HepG2 (cell line): ENCODE measurements around the gene SLC44A5. TPM values are rescaled to one million over a fixed set of nuclear protein-coding genes. Genes with fewer than 3 reads are reported as not detected.

Source experiments
- ATAC-seq: fragments of 200-7000 bp; cut with Tn5 transposase; 3 replicates; pipeline ENCODE4 v1.9.1; 2020; ENCODE audit warnings: mild to moderate bottlenecking, moderate library complexity
- BruUV-seq: library from RNA; stranded (reverse); fragments of 400-500 nt; replicated peaks from 2 replicates; lab custom pipeline; 2021; lab: Mats Ljungman, UMichigan
- CTCF ChIA-PET: fragments of 300-600 bp; formaldehyde crosslinking; extraction: SDS; loops from one replicate; lab custom pipeline; 2021; ENCODE audit warnings: low total read pairs, inconsistent platforms, low intra/inter-chr PET ratio; lab: Yijun Ruan, JAX
- POLR2A ChIA-PET: fragments of 350-600 bp; sonication (Branson Sonifier 250); formaldehyde crosslinking; loops from one replicate; lab custom pipeline; 2020; ENCODE audit warnings: antibody characterized with exemption, inconsistent platforms; lab: Yijun Ruan, JAX
- DNase-seq: peaks from one replicate; pipeline ENCODE4 v3.0.0-alpha.2; 2015; ENCODE audit warnings: low spot score
- FAIRE-seq: peaks from 3 replicates; lab custom pipeline; 2011; peaks lifted over from hg19 to GRCh38; lab: Jason Lieb, UNC
- H2AFZ ChIP-seq: one replicate; pipeline ENCODE4 v1.6.1; 2011; ENCODE audit warnings: low read length, inconsistent platforms
- H3K27ac ChIP-seq: fragments of 300-600 bp; 3 replicates; pipeline ENCODE4 v1.8.0; 2011; ENCODE audit warnings: mixed run types, mild to moderate bottlenecking, mixed read lengths, low read length, inconsistent platforms; ENCODE audit not compliant: insufficient read depth; ENCODE audit errors: extremely low read length
- H3K27me3 ChIP-seq, 2 experiments: fragments of 200-600 bp in 1 of 2; 2 replicates in 1 of 2; 3 replicates in 1 of 2; pipeline versions ENCODE4 v1.6.0 to v1.8.0; 2011; ENCODE audit warnings: low read length in 2 of 2, mild to moderate bottlenecking in 2 of 2, moderate library complexity in 2 of 2, inconsistent platforms in 1 of 2; ENCODE audit not compliant: insufficient read depth in 2 of 2, control insufficient read depth in 1 of 2
- H3K36me3 ChIP-seq, 2 experiments: fragments of 200-600 bp in 1 of 2; replicated peaks in 1 of 2; 2 replicates in 1 of 2; 3 replicates in 1 of 2; pipeline versions ENCODE4 v1.5.1 to v1.8.0; 2011; ENCODE audit warnings: low read length in 2 of 2, inconsistent platforms in 1 of 2; ENCODE audit not compliant: insufficient read depth in 2 of 2, control insufficient read depth in 1 of 2
- H3K4me1 ChIP-seq: 2 replicates; pipeline ENCODE4 v1.5.1; 2012; ENCODE audit warnings: low read length, inconsistent platforms; ENCODE audit not compliant: insufficient read depth
- H3K4me2 ChIP-seq: 2 replicates; pipeline ENCODE4 v1.6.0; 2011; ENCODE audit warnings: low read depth, low read length, inconsistent platforms
- H3K4me3 ChIP-seq, 3 experiments: fragments of 200-600 bp in 1 of 3; sonication (generic), shearing (Covaris generic) in 1 of 3; replicated peaks in 1 of 3; 2 replicates each; pipeline ENCODE4 v1.5.1; 2011 to 2016; ENCODE audit warnings: low read length in 3 of 3, inconsistent platforms in 2 of 3, low read depth in 2 of 3, mild to moderate bottlenecking in 2 of 3, control low read depth in 1 of 3, mixed read lengths in 1 of 3; ENCODE audit not compliant: insufficient read depth in 1 of 3
- H3K79me2 ChIP-seq: one replicate; pipeline ENCODE4 v1.6.1; 2011; ENCODE audit warnings: low read length, inconsistent platforms; ENCODE audit not compliant: insufficient read depth
- H3K9ac ChIP-seq: 2 replicates; pipeline ENCODE4 v1.6.0; 2011; ENCODE audit warnings: mild to moderate bottlenecking, low read depth, low read length, inconsistent platforms; ENCODE audit not compliant: insufficient read depth
- H3K9me3 ChIP-seq: 2 replicates; pipeline ENCODE4 v1.5.1; 2012; ENCODE audit warnings: mild to moderate bottlenecking, low read length
- H4K20me1 ChIP-seq: 2 replicates; pipeline ENCODE4 v1.6.0; 2011; ENCODE audit warnings: inconsistent platforms, mild to moderate bottlenecking, low read length, moderate library complexity; ENCODE audit not compliant: insufficient read depth
- ASH2L ChIP-seq: fragments of 300-600, 200-600 bp; sonication (generic); IDR thresholded peaks from 2 replicates; pipeline ENCODE4 v1.7.0; 2017; ENCODE audit warnings: low read depth, mild to moderate bottlenecking, moderate library complexity, mixed read lengths, low read length; ENCODE audit not compliant: insufficient read length
- CENPT ChIP-seq: sonication (generic); formaldehyde crosslinking; IDR thresholded peaks from 2 replicates; pipeline ENCODE4 v1.8.0; 2022; ENCODE audit warnings: low read depth, mild to moderate bottlenecking, moderate library complexity, missing genetic modification reagents
- CENPX ChIP-seq: sonication (generic); formaldehyde crosslinking; IDR thresholded peaks from 2 replicates; pipeline ENCODE4 v1.9.0; 2021; ENCODE audit warnings: mild to moderate bottlenecking, missing genetic modification reagents, moderate library complexity
- CHD2 ChIP-seq: IDR thresholded peaks from 2 replicates; pipeline ENCODE4 v1.6.1; 2011; ENCODE audit warnings: low read depth, low read length, improper control_type of control experiment
- CHD4 ChIP-seq: fragments of 200-600 bp; sonication (generic); IDR thresholded peaks from 2 replicates; pipeline ENCODE4 v1.7.0; 2017; ENCODE audit warnings: mild to moderate bottlenecking, low read length, borderline replicate concordance
- GATAD1 ChIP-seq: IDR thresholded peaks from 2 replicates; pipeline ENCODE4 v1.6.1; 2016; ENCODE audit warnings: missing genetic modification reagents, missing compliant biosample characterization
- PTBP1 ChIP-seq: fragments of 200-400 bp; formaldehyde crosslinking; IDR thresholded peaks from 2 replicates; pipeline ENCODE4 v1.6.1; 2018; ENCODE audit warnings: low read length, low read depth; ENCODE audit not compliant: poor library complexity, severe bottlenecking
- SAFB2 ChIP-seq: sonication (generic); formaldehyde crosslinking; IDR thresholded peaks from 2 replicates; pipeline ENCODE4 v1.5.1; 2020; ENCODE audit warnings: missing genetic modification reagents, low read depth, mild to moderate bottlenecking, borderline replicate concordance
- SP5 ChIP-seq: IDR thresholded peaks from 2 replicates; pipeline ENCODE4 v1.6.1; 2016; ENCODE audit warnings: low read depth, borderline replicate concordance
- TEAD2 ChIP-seq: sonication (generic); formaldehyde crosslinking; IDR thresholded peaks from 2 replicates; pipeline ENCODE4 v1.9.0; 2021; ENCODE audit warnings: missing genetic modification reagents
- ZBTB21 ChIP-seq: sonication (generic); formaldehyde crosslinking; IDR thresholded peaks from 2 replicates; pipeline ENCODE4 v1.4.0; 2020; ENCODE audit warnings: missing genetic modification reagents
- ZBTB7A ChIP-seq: sonication (generic); formaldehyde crosslinking; IDR thresholded peaks from 2 replicates; pipeline ENCODE4 v1.8.0; 2022; ENCODE audit warnings: mild to moderate bottlenecking, missing genetic modification reagents
- ZFYVE20 ChIP-seq: sonication (generic); formaldehyde crosslinking; IDR thresholded peaks from 2 replicates; pipeline ENCODE4 v1.8.0; 2023; ENCODE audit warnings: low read depth, mild to moderate bottlenecking, moderate library complexity, missing genetic modification reagents, borderline replicate concordance
- ZNF251 ChIP-seq: sonication (generic); formaldehyde crosslinking; IDR thresholded peaks from 2 replicates; pipeline ENCODE4 v1.9.0; 2021; ENCODE audit warnings: mild to moderate bottlenecking, missing genetic modification reagents
- ZNF260 ChIP-seq: sonication (generic); formaldehyde crosslinking; IDR thresholded peaks from 2 replicates; pipeline ENCODE4 v1.4.0; 2020; ENCODE audit warnings: missing genetic modification reagents, low read depth, mild to moderate bottlenecking, borderline replicate concordance
- ZNF354B ChIP-seq: sonication (generic); formaldehyde crosslinking; IDR thresholded peaks from 2 replicates; pipeline ENCODE4 v1.8.0; 2022; ENCODE audit warnings: mild to moderate bottlenecking, missing genetic modification reagents
- ZNF660 ChIP-seq: sonication (generic); formaldehyde crosslinking; IDR thresholded peaks from 2 replicates; pipeline ENCODE4 v1.5.1; 2020; ENCODE audit warnings: mild to moderate bottlenecking, low read depth, missing genetic modification reagents, borderline replicate concordance
- ZNF75D ChIP-seq: sonication (generic); formaldehyde crosslinking; IDR thresholded peaks from 2 replicates; pipeline ENCODE4 v1.8.1; 2023; ENCODE audit warnings: missing genetic modification reagents, mild to moderate bottlenecking, borderline replicate concordance
- WGBS: methylation state at CpG from one replicate; pipeline ENCODE4 v1.1.6; 2017; ENCODE audit warnings: low lambda C conversion rate; 5-methylcytosine and 5-hydroxymethylcytosine counted together
- in situ Hi-C: cut with HindIII; loops from 2 replicates; pipeline ENCODE4 v1.10.0; 2017; ENCODE audit warnings: low pct_unique_long_range_greater_than_20kb; ENCODE audit not compliant: extremely low pct_ligation_motif_present
- intact Hi-C: fragments of 100-400 bp; cut with micrococcal nuclease; formaldehyde crosslinking; loops from one replicate; pipeline ENCODE4 v1.10.0; 2022; ENCODE audit not compliant: unreplicated experiment
- polyA plus RNA-seq, 8 experiments: library from polyadenylated mRNA; depleted of rRNA in 3 of 8; stranded (reverse) in 7 of 8; unstranded in 1 of 8; fragments of >200 nt; fragmentation: Illumina TruSeq in 4 of 8; extraction: Trizol in 4 of 8; gene quantifications; 2 replicates each; pipeline versions ENCODE4 v1.2.1 to v1.2.3, GENCODE V29; 2011 to 2016; ENCODE audit warnings: low read depth in 4 of 8, missing spikeins in 1 of 8, mixed read lengths in 1 of 8; ENCODE audit not compliant: insufficient read depth in 1 of 8
- total RNA-seq, 5 experiments: library from RNA; depleted of rRNA; stranded (reverse); fragments of >200 nt; fragmentation: Illumina TruSeq; extraction: Trizol; gene quantifications; 2 replicates each; pipeline ENCODE4 v1.2.3, GENCODE V29; 2016; ENCODE audit warnings: low read depth in 1 of 5
- TF ChIP-seq, protein P1 (sequence below): sonication (generic); formaldehyde crosslinking; conservative IDR thresholded peaks from 2 replicates; pipeline ENCODE4 v1.8.0; 2022; ENCODE audit warnings: missing genetic modification reagents
- TF ChIP-seq, protein P2 (sequence below): sonication (generic); formaldehyde crosslinking; IDR thresholded peaks from 2 replicates; pipeline ENCODE4 v1.9.0; 2021; ENCODE audit warnings: missing genetic modification reagents, borderline replicate concordance

The SLC44A5 gene
- total and polyA plus RNA-seq, 2 of the 13 experiments (the other 11 are each of a cell fraction or from before 2014, with no cell fraction given), result 8.0 to 16.0 TPM

DNA sequence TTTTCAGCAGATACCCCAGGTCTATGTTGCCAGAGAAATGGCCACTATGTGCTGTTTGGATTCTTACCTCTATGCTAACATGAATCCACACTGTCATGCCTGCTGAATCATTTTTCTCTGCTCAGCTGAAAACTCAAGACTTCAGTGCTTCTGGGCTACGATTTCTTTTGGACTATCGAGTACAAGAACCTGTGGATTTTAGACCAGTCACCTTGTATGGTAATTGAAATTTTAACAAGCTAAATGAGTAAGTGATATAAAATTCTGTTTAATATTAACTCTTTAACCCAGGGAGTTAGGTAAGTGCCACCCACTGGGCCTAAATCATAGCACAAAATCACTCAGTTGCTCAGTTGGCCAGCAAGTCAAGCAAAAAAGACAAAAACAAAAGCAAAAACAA, 440.9 kb downstream of the SLC44A5 start:
- H3K27me3 ChIP-seq, result no peaks in the 10 kb centered on the region
- POLR2A ChIA-PET, result no interaction called here
- H3K9me3 ChIP-seq, result no peaks in the 10 kb centered on the region
- H3K79me2 ChIP-seq, result no peaks in the 10 kb centered on the region
- H4K20me1 ChIP-seq, result no peaks in the 10 kb centered on the region
- no peak overlapping the region for H2AFZ ChIP-seq
- H3K36me3 ChIP-seq, result no peaks in the 10 kb centered on the region
- TF ChIP-seq ZFYVE20 (CRISPR knock-in tag), result no peak
- TF ChIP-seq ZBTB7A (CRISPR knock-in tag), result no peak
- TF ChIP-seq SAFB2, result no peak
- TF ChIP-seq ZBTB21 (CRISPR knock-in tag), result no peak
- TF ChIP-seq, protein P1, sequence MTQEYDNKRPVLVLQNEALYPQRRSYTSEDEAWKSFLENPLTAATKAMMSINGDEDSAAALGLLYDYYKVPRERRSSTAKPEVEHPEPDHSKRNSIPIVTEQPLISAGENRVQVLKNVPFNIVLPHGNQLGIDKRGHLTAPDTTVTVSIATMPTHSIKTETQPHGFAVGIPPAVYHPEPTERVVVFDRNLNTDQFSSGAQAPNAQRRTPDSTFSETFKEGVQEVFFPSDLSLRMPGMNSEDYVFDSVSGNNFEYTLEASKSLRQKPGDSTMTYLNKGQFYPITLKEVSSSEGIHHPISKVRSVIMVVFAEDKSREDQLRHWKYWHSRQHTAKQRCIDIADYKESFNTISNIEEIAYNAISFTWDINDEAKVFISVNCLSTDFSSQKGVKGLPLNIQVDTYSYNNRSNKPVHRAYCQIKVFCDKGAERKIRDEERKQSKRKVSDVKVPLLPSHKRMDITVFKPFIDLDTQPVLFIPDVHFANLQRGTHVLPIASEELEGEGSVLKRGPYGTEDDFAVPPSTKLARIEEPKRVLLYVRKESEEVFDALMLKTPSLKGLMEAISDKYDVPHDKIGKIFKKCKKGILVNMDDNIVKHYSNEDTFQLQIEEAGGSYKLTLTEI (CRISPR knock-in tag), result no peak
- TF ChIP-seq ASH2L, result no peak
- TF ChIP-seq CENPX (CRISPR knock-in tag), result no peak
- TF ChIP-seq GATAD1, result no peak
- TF ChIP-seq CENPT (CRISPR knock-in tag), result no peak
- no peak for TF ChIP-seq CHD2
- no peak for TF ChIP-seq ZNF660
- TF ChIP-seq TEAD2 (CRISPR knock-in tag), result no peak
- no peak for TF ChIP-seq ZNF354B (CRISPR knock-in tag)
- TF ChIP-seq, protein P2, sequence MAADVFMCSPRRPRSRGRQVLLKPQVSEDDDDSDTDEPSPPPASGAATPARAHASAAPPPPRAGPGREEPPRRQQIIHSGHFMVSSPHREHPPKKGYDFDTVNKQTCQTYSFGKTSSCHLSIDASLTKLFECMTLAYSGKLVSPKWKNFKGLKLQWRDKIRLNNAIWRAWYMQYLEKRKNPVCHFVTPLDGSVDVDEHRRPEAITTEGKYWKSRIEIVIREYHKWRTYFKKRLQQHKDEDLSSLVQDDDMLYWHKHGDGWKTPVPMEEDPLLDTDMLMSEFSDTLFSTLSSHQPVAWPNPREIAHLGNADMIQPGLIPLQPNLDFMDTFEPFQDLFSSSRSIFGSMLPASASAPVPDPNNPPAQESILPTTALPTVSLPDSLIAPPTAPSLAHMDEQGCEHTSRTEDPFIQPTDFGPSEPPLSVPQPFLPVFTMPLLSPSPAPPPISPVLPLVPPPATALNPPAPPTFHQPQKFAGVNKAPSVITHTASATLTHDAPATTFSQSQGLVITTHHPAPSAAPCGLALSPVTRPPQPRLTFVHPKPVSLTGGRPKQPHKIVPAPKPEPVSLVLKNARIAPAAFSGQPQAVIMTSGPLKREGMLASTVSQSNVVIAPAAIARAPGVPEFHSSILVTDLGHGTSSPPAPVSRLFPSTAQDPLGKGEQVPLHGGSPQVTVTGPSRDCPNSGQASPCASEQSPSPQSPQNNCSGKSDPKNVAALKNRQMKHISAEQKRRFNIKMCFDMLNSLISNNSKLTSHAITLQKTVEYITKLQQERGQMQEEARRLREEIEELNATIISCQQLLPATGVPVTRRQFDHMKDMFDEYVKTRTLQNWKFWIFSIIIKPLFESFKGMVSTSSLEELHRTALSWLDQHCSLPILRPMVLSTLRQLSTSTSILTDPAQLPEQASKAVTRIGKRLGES, result no peak
- no peak for TF ChIP-seq PTBP1
- TF ChIP-seq ZNF260 (CRISPR knock-in tag), result no peak
- no peak for TF ChIP-seq ZNF75D
- no peak for TF ChIP-seq SP5 (CRISPR knock-in tag)
- no peak for TF ChIP-seq CHD4
- TF ChIP-seq ZNF251 (CRISPR knock-in tag), result no peak
- intact Hi-C loops, result no loop called here
- in situ Hi-C loops, result no loop called here
- H3K4me2 ChIP-seq, result no peak overlapping the region
- H3K9ac ChIP-seq, result no peak overlapping the region
- H3K4me1 ChIP-seq, result no peaks in the 10 kb centered on the region
- no peak overlapping the region for H3K27ac ChIP-seq
- FAIRE-seq (no peak), DNase-seq (no peak), ATAC-seq (no peak)
- CTCF ChIA-PET, result no interaction called here
- 0% methylated on average over 2 of the region's 2 CpGs for WGBS
- BruUV-seq, result no TSS peak
- no peak overlapping the region for H3K4me3 ChIP-seq
